ENCODE data around the gene PGLYRP2.

PGLYRP2 gene

GRCh38 chr19:15506074-15506571 lies 26.8 kb upstream of the PGLYRP2 start:
- H3K4me3 ChIP-seq (ENCODE audit: low read length): no peak overlapping the region
- no peak for TF ChIP-seq CTCF (IDR thresholded peaks at IDR 0.05; ENCODE audit: insufficient read depth, low read depth, low read length, missing control alignments)
- DNase-seq (ENCODE audit: low read depth): no peak

GRCh38 chr19:15502264-15502663 lies 23.0 kb upstream of the PGLYRP2 start:
- no peak for TF ChIP-seq CTCF (IDR thresholded peaks at IDR 0.05; ENCODE audit: insufficient read depth, low read depth, low read length, missing control alignments)
- DNase-seq (ENCODE audit: low read depth): no peak
- no peak overlapping the region for H3K4me3 ChIP-seq (ENCODE audit: low read length)

- no peak overlapping the region for H3K4me3 ChIP-seq (ENCODE audit: low read length)
- no peak for DNase-seq (ENCODE audit: low read depth)
- TF ChIP-seq CTCF (IDR thresholded peaks at IDR 0.05; ENCODE audit: insufficient read depth, low read depth, low read length, missing control alignments): no peak
Observed at GRCh38 chr19:15501596-15501995, 22.3 kb upstream of the PGLYRP2 start.

GRCh38 chr19:15498910-15499309 lies 19.6 kb upstream of the PGLYRP2 start:
- no peak for TF ChIP-seq CTCF (IDR thresholded peaks at IDR 0.05; ENCODE audit: insufficient read depth, low read depth, low read length, missing control alignments)
- no peak for DNase-seq (ENCODE audit: low read depth)
- H3K4me3 ChIP-seq (ENCODE audit: low read length): no peak overlapping the region

GRCh38 chr19:15498156-15498858 lies 19.0 kb upstream of the PGLYRP2 start:
- H3K4me3 ChIP-seq (ENCODE audit: low read length): no peak overlapping the region
- TF ChIP-seq CTCF (IDR thresholded peaks at IDR 0.05; ENCODE audit: insufficient read depth, low read depth, low read length, missing control alignments): no peak
- no peak for DNase-seq (ENCODE audit: low read depth)

- TF ChIP-seq CTCF (IDR thresholded peaks at IDR 0.05; ENCODE audit: insufficient read depth, low read depth, low read length, missing control alignments): no peak
- no peak overlapping the region for H3K4me3 ChIP-seq (ENCODE audit: low read length)
- DNase-seq (ENCODE audit: low read depth): no peak
Observed at GRCh38 chr19:15495151-15495550, 15.8 kb upstream of the PGLYRP2 start.

All from epithelial cell of esophagus (primary cell).